ENCODE measurements around the gene NSD1.

GRCh38 chr5:177332031-177332895 is 198.7 kb downstream of the NSD1 start:
- TF ChIP-seq CTCF (IDR thresholded peaks at IDR 0.05; ENCODE audit: poor library complexity, severe bottlenecking) (no peak), EP300 (conservative IDR thresholded peaks at IDR 0.05; ENCODE audit: poor library complexity, severe bottlenecking) (no peak), SMC3 (conservative IDR thresholded peaks at IDR 0.05; ENCODE audit: poor library complexity) (no peak)
- TF ChIP-seq, protein P1, sequence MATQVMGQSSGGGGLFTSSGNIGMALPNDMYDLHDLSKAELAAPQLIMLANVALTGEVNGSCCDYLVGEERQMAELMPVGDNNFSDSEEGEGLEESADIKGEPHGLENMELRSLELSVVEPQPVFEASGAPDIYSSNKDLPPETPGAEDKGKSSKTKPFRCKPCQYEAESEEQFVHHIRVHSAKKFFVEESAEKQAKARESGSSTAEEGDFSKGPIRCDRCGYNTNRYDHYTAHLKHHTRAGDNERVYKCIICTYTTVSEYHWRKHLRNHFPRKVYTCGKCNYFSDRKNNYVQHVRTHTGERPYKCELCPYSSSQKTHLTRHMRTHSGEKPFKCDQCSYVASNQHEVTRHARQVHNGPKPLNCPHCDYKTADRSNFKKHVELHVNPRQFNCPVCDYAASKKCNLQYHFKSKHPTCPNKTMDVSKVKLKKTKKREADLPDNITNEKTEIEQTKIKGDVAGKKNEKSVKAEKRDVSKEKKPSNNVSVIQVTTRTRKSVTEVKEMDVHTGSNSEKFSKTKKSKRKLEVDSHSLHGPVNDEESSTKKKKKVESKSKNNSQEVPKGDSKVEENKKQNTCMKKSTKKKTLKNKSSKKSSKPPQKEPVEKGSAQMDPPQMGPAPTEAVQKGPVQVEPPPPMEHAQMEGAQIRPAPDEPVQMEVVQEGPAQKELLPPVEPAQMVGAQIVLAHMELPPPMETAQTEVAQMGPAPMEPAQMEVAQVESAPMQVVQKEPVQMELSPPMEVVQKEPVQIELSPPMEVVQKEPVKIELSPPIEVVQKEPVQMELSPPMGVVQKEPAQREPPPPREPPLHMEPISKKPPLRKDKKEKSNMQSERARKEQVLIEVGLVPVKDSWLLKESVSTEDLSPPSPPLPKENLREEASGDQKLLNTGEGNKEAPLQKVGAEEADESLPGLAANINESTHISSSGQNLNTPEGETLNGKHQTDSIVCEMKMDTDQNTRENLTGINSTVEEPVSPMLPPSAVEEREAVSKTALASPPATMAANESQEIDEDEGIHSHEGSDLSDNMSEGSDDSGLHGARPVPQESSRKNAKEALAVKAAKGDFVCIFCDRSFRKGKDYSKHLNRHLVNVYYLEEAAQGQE (IDR thresholded peaks at IDR 0.05; ENCODE audit: borderline replicate concordance): no peak

Measured in neural cell (in vitro differentiated cells).